SU-DHL-6 (cell line): ENCODE results near the gene FGD4.

Source experiments
- CTCF ChIP-seq: fragments of 200-600 bp; sonication (generic); IDR thresholded peaks from one replicate; pipeline ENCODE4 v1.5.1; 2017; ENCODE audit warnings: antibody characterized with exemption, mild to moderate bottlenecking, low read length, moderate library complexity; ENCODE audit not compliant: insufficient read depth, poor library complexity, severe bottlenecking
- EZH2phosphoT487 ChIP-seq: fragments of 200-600 bp; sonication (generic), shearing (Covaris generic); conservative IDR thresholded peaks from 2 replicates; pipeline ENCODE4 v1.6.1; 2018; ENCODE audit warnings: mild to moderate bottlenecking, antibody characterized with exemption, low read length, moderate library complexity, mixed read lengths

- no peak for TF ChIP-seq CTCF
- no peak for TF ChIP-seq EZH2phosphoT487
Observed at GRCh38 chr12:32603071-32603470, 203.7 kb downstream of the FGD4 start.
